Measurements from ENCODE around the gene MYT1. TPM values are rescaled to one million over a fixed set of nuclear protein-coding genes. Genes with fewer than 3 reads are reported as not detected.

Gene MYT1
- total RNA-seq, 1 experiment from 2014 or later, result 2.0 TPM

DNA sequence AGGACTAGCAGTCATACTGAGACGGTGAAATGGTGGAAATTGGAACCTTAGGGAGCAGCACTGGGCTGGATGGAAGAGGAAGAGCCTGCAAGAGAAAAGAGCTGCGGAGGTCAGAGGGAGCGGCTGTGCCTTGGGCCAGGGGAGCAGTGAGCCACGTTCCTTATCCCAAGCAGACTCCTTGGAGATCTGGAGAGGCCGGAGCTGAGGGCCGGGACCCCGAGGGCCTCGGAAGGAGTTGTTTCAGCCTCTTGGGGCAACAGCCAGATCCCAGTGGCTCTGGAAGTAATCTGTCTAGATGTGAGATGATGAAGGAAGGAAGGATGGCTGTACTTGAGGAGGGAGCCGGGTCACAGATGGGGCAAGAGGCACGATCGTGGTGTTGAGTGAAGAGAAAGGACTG is 107.4 kb downstream of the MYT1 start:
- Mint-ChIP-seq H3K27me3 (ENCODE audit: low read depth) (no peaks in the 10 kb centered on the region), H3K4me3 (no peak overlapping the region), H3K36me3 (peaks cover 28% of the 10 kb centered on the region), H3K4me1 (0 out of 2 replicates have a peak, but pooled peaks cover 2% of the 10 kb centered on the region), H3K27ac (peak overlapping the region; percentile 64; the same call in 1 of the 2 replicates), H3K9me3 (peaks cover 11% of the 10 kb centered on the region)
- POLR2A ChIA-PET, result no interaction called here
- DNase-seq (ENCODE audit: low spot score) (no peak), ATAC-seq (no peak)
- CTCF ChIA-PET, result interaction anchor here (1.8 kb wide), 1 partner anchor 151 kb away, joined by 5 read pairs; no protein-coding TSS in a partner anchor
- TF ChIP-seq NFE2L1 (CRISPR knock-in tag; IDR thresholded peaks at IDR 0.05), result no peak
- TF ChIP-seq ELF4 (CRISPR knock-in tag; IDR thresholded peaks at IDR 0.05; ENCODE audit: low read depth), result no peak
- no peak for TF ChIP-seq ZNF512 (CRISPR knock-in tag; IDR thresholded peaks at IDR 0.05; ENCODE audit: borderline replicate concordance)
- TF ChIP-seq ZBTB21 (CRISPR knock-in tag; IDR thresholded peaks at IDR 0.05; ENCODE audit: borderline replicate concordance), result no peak

DNA sequence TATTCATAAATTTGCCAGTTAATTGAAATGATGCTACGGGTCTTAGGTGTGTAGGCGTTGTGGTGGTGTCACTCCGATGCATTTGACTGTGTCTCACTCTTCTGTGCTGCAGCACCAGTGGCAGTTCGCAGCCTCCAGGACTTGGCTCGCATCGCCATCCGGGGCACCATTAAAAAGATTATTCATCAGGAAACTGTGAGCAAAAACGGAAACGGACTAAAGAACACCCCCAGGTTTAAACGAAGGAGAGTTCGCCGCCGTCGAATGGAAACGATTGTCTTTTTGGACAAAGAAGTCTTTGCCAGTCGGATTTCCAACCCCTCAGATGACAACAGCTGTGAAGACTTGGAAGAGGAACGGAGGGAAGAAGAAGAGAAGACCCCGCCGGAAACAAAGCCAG is 108.9 kb downstream of the MYT1 start:
- 0 out of 2 replicates have a peak, but pooled peaks cover 2% of the 10 kb centered on the region for H3K4me1 Mint-ChIP-seq
- H3K9me3 Mint-ChIP-seq, result peaks cover 14% of the 10 kb centered on the region
- no peak overlapping the region for H3K27ac Mint-ChIP-seq
- ChIA-PET CTCF (no interaction called here), POLR2A (no interaction called here)
- ATAC-seq, result no peak
- DNase-seq (ENCODE audit: low spot score), result no peak
- H3K36me3 Mint-ChIP-seq, result peaks cover 28% of the 10 kb centered on the region
- H3K27me3 Mint-ChIP-seq (ENCODE audit: low read depth), result no peaks in the 10 kb centered on the region
- H3K4me3 Mint-ChIP-seq, result no peak overlapping the region
- no peak for TF ChIP-seq JAZF1 (CRISPR knock-in tag; IDR thresholded peaks at IDR 0.05)

DNA sequence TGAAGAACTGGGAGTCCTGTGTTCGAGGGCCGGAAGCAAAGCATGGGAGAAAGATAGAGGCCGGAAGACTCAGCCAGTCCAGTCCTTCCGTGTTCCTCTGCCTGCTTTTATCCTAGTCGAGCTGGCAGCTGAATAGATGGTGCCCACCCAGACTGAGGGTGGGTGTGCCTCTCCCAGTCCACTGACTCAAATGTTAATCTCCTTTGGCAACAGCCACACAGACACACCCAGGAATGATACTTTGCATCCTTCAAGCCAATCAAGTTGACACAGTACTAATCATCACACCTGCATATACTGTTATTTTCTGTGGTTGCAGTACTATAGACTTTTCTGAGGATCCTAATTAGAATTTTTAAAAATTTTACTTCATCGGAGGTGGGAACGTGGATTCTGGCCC is 112.6 kb downstream of the MYT1 start:
- H3K36me3 Mint-ChIP-seq, result peaks cover 16% of the 10 kb centered on the region
- TF ChIP-seq JAZF1 (CRISPR knock-in tag; IDR thresholded peaks at IDR 0.05) (no peak), MAX (CRISPR knock-in tag; IDR thresholded peaks at IDR 0.05) (no peak), ZNF425 (CRISPR knock-in tag; conservative IDR thresholded peaks at IDR 0.05) (no peak), NR2C2 (CRISPR knock-in tag; IDR thresholded peaks at IDR 0.05) (no peak), ZNF263 (CRISPR knock-in tag; IDR thresholded peaks at IDR 0.05; ENCODE audit: low read depth) (no peak), CREB1 (CRISPR knock-in tag; IDR thresholded peaks at IDR 0.05) (no peak), ZNF671 (CRISPR knock-in tag; IDR thresholded peaks at IDR 0.05) (no peak), SMAD3 (CRISPR knock-in tag; IDR thresholded peaks at IDR 0.05; ENCODE audit: borderline replicate concordance) (no peak)
- TF ChIP-seq, protein P1, sequence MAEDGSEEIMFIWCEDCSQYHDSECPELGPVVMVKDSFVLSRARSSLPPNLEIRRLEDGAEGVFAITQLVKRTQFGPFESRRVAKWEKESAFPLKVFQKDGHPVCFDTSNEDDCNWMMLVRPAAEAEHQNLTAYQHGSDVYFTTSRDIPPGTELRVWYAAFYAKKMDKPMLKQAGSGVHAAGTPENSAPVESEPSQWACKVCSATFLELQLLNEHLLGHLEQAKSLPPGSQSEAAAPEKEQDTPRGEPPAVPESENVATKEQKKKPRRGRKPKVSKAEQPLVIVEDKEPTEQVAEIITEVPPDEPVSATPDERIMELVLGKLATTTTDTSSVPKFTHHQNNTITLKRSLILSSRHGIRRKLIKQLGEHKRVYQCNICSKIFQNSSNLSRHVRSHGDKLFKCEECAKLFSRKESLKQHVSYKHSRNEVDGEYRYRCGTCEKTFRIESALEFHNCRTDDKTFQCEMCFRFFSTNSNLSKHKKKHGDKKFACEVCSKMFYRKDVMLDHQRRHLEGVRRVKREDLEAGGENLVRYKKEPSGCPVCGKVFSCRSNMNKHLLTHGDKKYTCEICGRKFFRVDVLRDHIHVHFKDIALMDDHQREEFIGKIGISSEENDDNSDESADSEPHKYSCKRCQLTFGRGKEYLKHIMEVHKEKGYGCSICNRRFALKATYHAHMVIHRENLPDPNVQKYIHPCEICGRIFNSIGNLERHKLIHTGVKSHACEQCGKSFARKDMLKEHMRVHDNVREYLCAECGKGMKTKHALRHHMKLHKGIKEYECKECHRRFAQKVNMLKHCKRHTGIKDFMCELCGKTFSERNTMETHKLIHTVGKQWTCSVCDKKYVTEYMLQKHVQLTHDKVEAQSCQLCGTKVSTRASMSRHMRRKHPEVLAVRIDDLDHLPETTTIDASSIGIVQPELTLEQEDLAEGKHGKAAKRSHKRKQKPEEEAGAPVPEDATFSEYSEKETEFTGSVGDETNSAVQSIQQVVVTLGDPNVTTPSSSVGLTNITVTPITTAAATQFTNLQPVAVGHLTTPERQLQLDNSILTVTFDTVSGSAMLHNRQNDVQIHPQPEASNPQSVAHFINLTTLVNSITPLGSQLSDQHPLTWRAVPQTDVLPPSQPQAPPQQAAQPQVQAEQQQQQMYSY (CRISPR knock-in tag; IDR thresholded peaks at IDR 0.05), result no peak
- TF ChIP-seq, protein P2, sequence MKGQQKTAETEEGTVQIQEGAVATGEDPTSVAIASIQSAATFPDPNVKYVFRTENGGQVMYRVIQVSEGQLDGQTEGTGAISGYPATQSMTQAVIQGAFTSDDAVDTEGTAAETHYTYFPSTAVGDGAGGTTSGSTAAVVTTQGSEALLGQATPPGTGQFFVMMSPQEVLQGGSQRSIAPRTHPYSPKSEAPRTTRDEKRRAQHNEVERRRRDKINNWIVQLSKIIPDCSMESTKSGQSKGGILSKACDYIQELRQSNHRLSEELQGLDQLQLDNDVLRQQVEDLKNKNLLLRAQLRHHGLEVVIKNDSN (CRISPR knock-in tag; IDR thresholded peaks at IDR 0.05), result no peak
- TF ChIP-seq, protein P3, sequence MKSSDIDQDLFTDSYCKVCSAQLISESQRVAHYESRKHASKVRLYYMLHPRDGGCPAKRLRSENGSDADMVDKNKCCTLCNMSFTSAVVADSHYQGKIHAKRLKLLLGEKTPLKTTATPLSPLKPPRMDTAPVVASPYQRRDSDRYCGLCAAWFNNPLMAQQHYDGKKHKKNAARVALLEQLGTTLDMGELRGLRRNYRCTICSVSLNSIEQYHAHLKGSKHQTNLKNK (CRISPR knock-in tag; IDR thresholded peaks at IDR 0.05), result no peak
- TF ChIP-seq, protein P4, sequence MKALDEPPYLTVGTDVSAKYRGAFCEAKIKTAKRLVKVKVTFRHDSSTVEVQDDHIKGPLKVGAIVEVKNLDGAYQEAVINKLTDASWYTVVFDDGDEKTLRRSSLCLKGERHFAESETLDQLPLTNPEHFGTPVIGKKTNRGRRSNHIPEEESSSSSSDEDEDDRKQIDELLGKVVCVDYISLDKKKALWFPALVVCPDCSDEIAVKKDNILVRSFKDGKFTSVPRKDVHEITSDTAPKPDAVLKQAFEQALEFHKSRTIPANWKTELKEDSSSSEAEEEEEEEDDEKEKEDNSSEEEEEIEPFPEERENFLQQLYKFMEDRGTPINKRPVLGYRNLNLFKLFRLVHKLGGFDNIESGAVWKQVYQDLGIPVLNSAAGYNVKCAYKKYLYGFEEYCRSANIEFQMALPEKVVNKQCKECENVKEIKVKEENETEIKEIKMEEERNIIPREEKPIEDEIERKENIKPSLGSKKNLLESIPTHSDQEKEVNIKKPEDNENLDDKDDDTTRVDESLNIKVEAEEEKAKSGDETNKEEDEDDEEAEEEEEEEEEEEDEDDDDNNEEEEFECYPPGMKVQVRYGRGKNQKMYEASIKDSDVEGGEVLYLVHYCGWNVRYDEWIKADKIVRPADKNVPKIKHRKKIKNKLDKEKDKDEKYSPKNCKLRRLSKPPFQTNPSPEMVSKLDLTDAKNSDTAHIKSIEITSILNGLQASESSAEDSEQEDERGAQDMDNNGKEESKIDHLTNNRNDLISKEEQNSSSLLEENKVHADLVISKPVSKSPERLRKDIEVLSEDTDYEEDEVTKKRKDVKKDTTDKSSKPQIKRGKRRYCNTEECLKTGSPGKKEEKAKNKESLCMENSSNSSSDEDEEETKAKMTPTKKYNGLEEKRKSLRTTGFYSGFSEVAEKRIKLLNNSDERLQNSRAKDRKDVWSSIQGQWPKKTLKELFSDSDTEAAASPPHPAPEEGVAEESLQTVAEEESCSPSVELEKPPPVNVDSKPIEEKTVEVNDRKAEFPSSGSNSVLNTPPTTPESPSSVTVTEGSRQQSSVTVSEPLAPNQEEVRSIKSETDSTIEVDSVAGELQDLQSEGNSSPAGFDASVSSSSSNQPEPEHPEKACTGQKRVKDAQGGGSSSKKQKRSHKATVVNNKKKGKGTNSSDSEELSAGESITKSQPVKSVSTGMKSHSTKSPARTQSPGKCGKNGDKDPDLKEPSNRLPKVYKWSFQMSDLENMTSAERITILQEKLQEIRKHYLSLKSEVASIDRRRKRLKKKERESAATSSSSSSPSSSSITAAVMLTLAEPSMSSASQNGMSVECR (CRISPR knock-in tag; IDR thresholded peaks at IDR 0.05; ENCODE audit: borderline replicate concordance), result no peak
- H3K9me3 Mint-ChIP-seq, result peaks cover 25% of the 10 kb centered on the region
- H3K27me3 Mint-ChIP-seq (ENCODE audit: low read depth), result no peaks in the 10 kb centered on the region; the same call in 1 of the 2 replicates
- CTCF ChIA-PET, result no interaction called here
- no peak for DNase-seq (ENCODE audit: low spot score)
- no peak overlapping the region for H3K4me3 Mint-ChIP-seq
- no peak for ATAC-seq
- H3K4me1 Mint-ChIP-seq, result no peaks in the 10 kb centered on the region
- POLR2A ChIA-PET, result no interaction called here
- H3K27ac Mint-ChIP-seq, result no peak overlapping the region
